Astrocyte (in vitro differentiated cells and primary cell): ENCODE measurements around the gene SLC22A14. TPM values are rescaled to one million over a fixed set of nuclear protein-coding genes. Genes with fewer than 3 reads are reported as not detected.
A peak's percentile ranks its signal among the peaks of the same experiment; 100 is the strongest.

Source experiments
- DNase-seq: peaks from one replicate; pipeline ENCODE4 v3.0.0-alpha.2; 2010; ENCODE audit warnings: low read depth
- FAIRE-seq: peaks from 2 replicates; lab custom pipeline; 2011; peaks lifted over from hg19 to GRCh38; lab: Jason Lieb, UNC
- H2AFZ ChIP-seq: 2 replicates; pipeline ENCODE4 v1.6.0; 2012; ENCODE audit warnings: low read depth, low read length, inconsistent platforms
- H3K27ac ChIP-seq: 2 replicates; pipeline ENCODE4 v1.5.1; 2011; ENCODE audit warnings: low read depth, low read length, inconsistent platforms
- H3K27me3 ChIP-seq: 2 replicates; pipeline ENCODE4 v1.6.0; 2011; ENCODE audit warnings: low read length, inconsistent platforms; ENCODE audit not compliant: insufficient read depth
- H3K36me3 ChIP-seq: 2 replicates; pipeline ENCODE4 v1.5.1; 2011; ENCODE audit warnings: low read length, inconsistent platforms; ENCODE audit not compliant: insufficient read depth
- H3K4me1 ChIP-seq: 2 replicates; pipeline ENCODE4 v1.5.1; 2011; ENCODE audit warnings: low read length, inconsistent platforms; ENCODE audit not compliant: insufficient read depth
- H3K4me2 ChIP-seq: 2 replicates; pipeline ENCODE4 v1.6.0; 2012; ENCODE audit warnings: low read length, inconsistent platforms
- H3K4me3 ChIP-seq: 2 replicates; pipeline ENCODE4 v1.5.1; 2011; ENCODE audit warnings: low read depth, mild to moderate bottlenecking, low read length, inconsistent platforms; ENCODE audit not compliant: insufficient read depth
- H3K79me2 ChIP-seq: 2 replicates; pipeline ENCODE4 v1.6.0; 2012; ENCODE audit warnings: mild to moderate bottlenecking, low read length, inconsistent platforms; ENCODE audit not compliant: insufficient read depth
- H3K9ac ChIP-seq: 2 replicates; pipeline ENCODE4 v1.6.0; 2012; ENCODE audit warnings: mild to moderate bottlenecking, low read length, inconsistent platforms
- H3K9me3 ChIP-seq: 2 replicates; pipeline ENCODE4 v1.5.1; 2012; ENCODE audit warnings: low read depth, mild to moderate bottlenecking, low read length, inconsistent platforms; ENCODE audit not compliant: insufficient read depth
- H4K20me1 ChIP-seq: 2 replicates; pipeline ENCODE4 v1.6.0; 2012; ENCODE audit warnings: low read length, inconsistent platforms; ENCODE audit not compliant: insufficient read depth
- H3K27ac Mint-ChIP-seq: one replicate; pipeline ENCODE4 v1.8.0; 2021; ENCODE audit warnings: mild to moderate bottlenecking, mixed read lengths; ENCODE audit not compliant: unreplicated experiment
- H3K27me3 Mint-ChIP-seq: one replicate; pipeline ENCODE4 v1.8.0; 2021; ENCODE audit warnings: low read depth, mixed read lengths; ENCODE audit not compliant: unreplicated experiment
- H3K36me3 Mint-ChIP-seq: one replicate; pipeline ENCODE4 v1.8.0; 2021; ENCODE audit warnings: low read depth, mixed read lengths; ENCODE audit not compliant: unreplicated experiment
- H3K4me1 Mint-ChIP-seq: one replicate; pipeline ENCODE4 v1.8.0; 2021; ENCODE audit warnings: low read depth, mixed read lengths; ENCODE audit not compliant: unreplicated experiment
- H3K4me3 Mint-ChIP-seq: one replicate; pipeline ENCODE4 v1.8.0; 2021; ENCODE audit warnings: mild to moderate bottlenecking, moderate library complexity, mixed read lengths; ENCODE audit not compliant: unreplicated experiment
- H3K9me3 Mint-ChIP-seq: one replicate; pipeline ENCODE4 v1.8.0; 2021; ENCODE audit warnings: mild to moderate bottlenecking, mixed read lengths; ENCODE audit not compliant: unreplicated experiment
- EZH2 ChIP-seq: IDR thresholded peaks from 2 replicates; pipeline ENCODE4 v1.6.1; 2012; ENCODE audit warnings: mild to moderate bottlenecking, low read length, inconsistent platforms; ENCODE audit not compliant: insufficient read depth
- total RNA-seq: library from RNA; stranded (reverse); gene quantifications from 2 replicates; pipeline ENCODE4 v1.2.1, GENCODE V29; 2021
- TF ChIP-seq, protein P1 (sequence below): IDR thresholded peaks from 2 replicates; pipeline ENCODE4 v1.5.1; 2011; ENCODE audit warnings: low read depth, mild to moderate bottlenecking, inconsistent platforms, low read length, moderate library complexity; ENCODE audit not compliant: insufficient read depth

The SLC22A14 gene
- total RNA-seq, 1 donor from 2014 or later: 0.45 TPM

DNA sequence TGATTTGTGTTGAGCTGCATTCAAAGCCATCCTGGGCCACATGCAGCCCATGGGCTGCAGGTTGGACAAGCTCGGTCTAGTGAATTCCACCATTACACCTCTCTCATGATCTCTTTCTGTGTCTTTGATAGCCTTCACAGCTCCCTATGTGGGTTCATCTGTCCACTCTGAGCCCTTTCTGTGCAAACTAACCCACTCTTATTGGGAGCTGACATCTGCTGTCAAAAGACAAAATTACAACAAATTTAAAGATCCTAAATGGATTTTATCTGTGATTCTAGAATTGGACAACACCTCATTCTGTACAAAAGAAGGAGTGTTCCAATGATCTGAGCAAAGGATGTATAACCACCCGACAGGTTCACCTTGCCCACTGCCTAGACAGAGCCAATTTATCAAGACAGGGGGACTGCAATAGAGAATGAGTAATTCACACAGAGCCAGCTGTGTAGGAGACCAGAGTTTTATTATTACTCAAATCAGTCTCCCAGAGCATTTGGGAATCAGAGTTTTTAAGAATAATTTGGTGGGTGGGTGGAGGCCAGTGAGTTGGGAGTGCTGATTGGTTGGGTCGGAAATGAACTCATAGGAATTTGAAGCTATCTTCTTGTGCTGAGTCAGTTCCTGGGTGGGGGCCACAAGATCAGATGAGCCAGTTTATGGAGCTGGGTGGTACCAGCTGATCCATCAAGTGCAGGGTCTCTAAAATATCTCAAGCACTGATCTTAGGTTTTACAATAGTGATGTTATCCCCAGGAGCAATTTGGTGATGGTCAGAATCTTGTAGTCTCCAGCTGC, 61.9 kb downstream of the SLC22A14 start:
- H2AFZ ChIP-seq: no peak overlapping the region
- H3K36me3 ChIP-seq: no peaks in the 10 kb centered on the region
- no peaks in the 10 kb centered on the region for H3K4me1 Mint-ChIP-seq
- FAIRE-seq (no peak), DNase-seq (no peak)
- H3K4me3 Mint-ChIP-seq: no peak overlapping the region
- no peak overlapping the region for H3K4me2 ChIP-seq
- no peaks in the 10 kb centered on the region for H3K36me3 Mint-ChIP-seq
- H3K4me1 ChIP-seq: peaks cover 4% of the 10 kb centered on the region
- H3K79me2 ChIP-seq: peaks cover 3% of the 10 kb centered on the region
- TF ChIP-seq, protein P1, sequence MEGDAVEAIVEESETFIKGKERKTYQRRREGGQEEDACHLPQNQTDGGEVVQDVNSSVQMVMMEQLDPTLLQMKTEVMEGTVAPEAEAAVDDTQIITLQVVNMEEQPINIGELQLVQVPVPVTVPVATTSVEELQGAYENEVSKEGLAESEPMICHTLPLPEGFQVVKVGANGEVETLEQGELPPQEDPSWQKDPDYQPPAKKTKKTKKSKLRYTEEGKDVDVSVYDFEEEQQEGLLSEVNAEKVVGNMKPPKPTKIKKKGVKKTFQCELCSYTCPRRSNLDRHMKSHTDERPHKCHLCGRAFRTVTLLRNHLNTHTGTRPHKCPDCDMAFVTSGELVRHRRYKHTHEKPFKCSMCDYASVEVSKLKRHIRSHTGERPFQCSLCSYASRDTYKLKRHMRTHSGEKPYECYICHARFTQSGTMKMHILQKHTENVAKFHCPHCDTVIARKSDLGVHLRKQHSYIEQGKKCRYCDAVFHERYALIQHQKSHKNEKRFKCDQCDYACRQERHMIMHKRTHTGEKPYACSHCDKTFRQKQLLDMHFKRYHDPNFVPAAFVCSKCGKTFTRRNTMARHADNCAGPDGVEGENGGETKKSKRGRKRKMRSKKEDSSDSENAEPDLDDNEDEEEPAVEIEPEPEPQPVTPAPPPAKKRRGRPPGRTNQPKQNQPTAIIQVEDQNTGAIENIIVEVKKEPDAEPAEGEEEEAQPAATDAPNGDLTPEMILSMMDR: no peak
- no peak for TF ChIP-seq EZH2
- no peaks in the 10 kb centered on the region for H4K20me1 ChIP-seq
- peaks cover 9% of the 10 kb centered on the region for H3K27me3 Mint-ChIP-seq
- H3K9me3 Mint-ChIP-seq: no peaks in the 10 kb centered on the region
- H3K4me3 ChIP-seq: no peak overlapping the region
- H3K9me3 ChIP-seq: no peaks in the 10 kb centered on the region
- no peak overlapping the region for H3K27ac ChIP-seq
- H3K27me3 ChIP-seq: no peaks in the 10 kb centered on the region
- H3K9ac ChIP-seq: no peak overlapping the region
- H3K27ac Mint-ChIP-seq: no peak overlapping the region

DNA sequence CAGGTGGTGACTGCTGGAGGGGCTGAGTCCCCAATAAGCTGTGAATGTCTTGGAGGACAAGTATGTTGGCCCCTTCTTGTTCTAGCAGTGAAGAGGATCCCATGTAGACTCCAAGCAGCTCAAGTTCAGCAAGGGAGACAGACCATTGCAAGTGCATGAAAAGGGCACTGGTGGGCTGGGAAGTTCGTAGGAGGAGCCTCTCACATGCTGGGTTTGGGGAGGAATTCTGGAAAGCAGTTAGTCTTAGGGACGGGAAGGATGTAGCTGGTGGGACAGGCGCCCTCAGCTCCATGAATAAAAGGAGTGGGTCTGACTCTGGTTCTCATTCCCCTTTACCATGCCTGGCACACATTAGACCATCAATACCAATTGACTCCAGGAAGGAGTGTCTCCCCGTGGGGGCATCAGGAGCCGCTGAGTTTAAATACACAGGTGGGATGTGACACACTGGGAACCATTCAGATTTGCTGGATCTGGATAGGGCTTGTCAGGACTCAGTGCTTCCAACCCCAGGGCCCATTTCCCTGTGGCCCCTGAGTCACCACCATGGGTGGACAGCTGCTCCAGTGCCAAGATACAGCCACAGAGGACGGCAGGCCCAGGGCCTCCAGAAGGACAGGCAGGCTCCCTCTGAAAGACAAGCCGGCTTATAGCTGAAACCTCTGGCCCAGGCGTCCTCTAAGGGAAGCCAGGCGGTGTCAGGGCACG, 63.9 kb downstream of the SLC22A14 start:
- no peak for DNase-seq
- Histone ChIP-seq H3K79me2 (peaks cover 3% of the 10 kb centered on the region), H3K9me3 (no peaks in the 10 kb centered on the region), H3K27ac (no peak overlapping the region), H3K4me2 (peak overlapping the region; percentile 89), H2AFZ (peak overlapping the region; percentile 95), H3K36me3 (no peaks in the 10 kb centered on the region), H3K27me3 (no peaks in the 10 kb centered on the region), H3K9ac (peak overlapping the region; percentile 64), H3K4me1 (peaks cover 4% of the 10 kb centered on the region), H4K20me1 (no peaks in the 10 kb centered on the region), H3K4me3 (no peak overlapping the region)
- FAIRE-seq: no peak
- no peaks in the 10 kb centered on the region for H3K4me1 Mint-ChIP-seq
- H3K27me3 Mint-ChIP-seq: peaks cover 5% of the 10 kb centered on the region
- no peaks in the 10 kb centered on the region for H3K9me3 Mint-ChIP-seq
- TF ChIP-seq EZH2: no peak
- TF ChIP-seq, protein P1: no peak
- no peaks in the 10 kb centered on the region for H3K36me3 Mint-ChIP-seq
- peak overlapping the region; percentile 80 for H3K4me3 Mint-ChIP-seq
- peak overlapping the region; percentile 35 for H3K27ac Mint-ChIP-seq
